Measurements from ENCODE around the gene PGGHG.

Gene PGGHG

DNA sequence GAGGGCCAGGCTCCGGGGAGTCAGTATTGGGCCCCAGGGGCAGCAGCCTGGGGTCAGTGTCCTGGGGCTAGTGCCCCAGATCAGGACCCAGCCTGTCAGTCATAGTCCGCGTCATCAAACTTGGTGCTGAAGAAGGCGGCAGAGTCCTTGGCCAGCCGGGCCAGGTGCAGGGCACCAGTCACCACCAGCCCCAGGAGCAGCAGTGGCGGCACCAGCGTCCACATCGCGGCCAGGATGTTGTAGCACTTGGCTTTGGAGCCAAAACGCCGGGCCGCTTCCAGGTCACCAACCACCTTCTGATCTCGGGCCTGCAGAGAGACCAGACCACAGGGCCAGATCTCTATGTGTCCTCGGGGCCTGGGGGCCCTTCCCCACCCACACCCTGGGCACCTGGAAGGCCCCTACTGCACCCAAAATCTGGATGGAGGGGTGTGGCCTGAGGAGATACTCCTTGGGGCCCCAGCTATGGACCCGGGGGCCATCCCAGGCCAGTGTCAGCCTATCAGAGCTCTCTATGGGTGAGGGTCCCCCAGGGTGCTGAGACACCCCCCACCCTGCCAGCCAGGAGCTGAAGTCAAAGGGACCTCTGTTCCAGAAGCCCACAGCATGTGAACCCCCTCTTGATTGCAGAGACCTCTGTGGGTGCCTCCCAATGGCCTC, 9.6 kb downstream of the PGGHG start:
- TF ChIP-seq CTCF (IDR thresholded peaks at IDR 0.05; ENCODE audit: low read length) (no peak), EZH2 (IDR thresholded peaks at IDR 0.05; ENCODE audit: borderline replicate concordance, low read length) (no peak)
- no peak overlapping the region for H3K4me3 ChIP-seq (ENCODE audit: low read depth, low read length, poor library complexity, severe bottlenecking)
- H4K20me1 ChIP-seq (ENCODE audit: insufficient read depth, low read length): no peaks in the 10 kb centered on the region

DNA sequence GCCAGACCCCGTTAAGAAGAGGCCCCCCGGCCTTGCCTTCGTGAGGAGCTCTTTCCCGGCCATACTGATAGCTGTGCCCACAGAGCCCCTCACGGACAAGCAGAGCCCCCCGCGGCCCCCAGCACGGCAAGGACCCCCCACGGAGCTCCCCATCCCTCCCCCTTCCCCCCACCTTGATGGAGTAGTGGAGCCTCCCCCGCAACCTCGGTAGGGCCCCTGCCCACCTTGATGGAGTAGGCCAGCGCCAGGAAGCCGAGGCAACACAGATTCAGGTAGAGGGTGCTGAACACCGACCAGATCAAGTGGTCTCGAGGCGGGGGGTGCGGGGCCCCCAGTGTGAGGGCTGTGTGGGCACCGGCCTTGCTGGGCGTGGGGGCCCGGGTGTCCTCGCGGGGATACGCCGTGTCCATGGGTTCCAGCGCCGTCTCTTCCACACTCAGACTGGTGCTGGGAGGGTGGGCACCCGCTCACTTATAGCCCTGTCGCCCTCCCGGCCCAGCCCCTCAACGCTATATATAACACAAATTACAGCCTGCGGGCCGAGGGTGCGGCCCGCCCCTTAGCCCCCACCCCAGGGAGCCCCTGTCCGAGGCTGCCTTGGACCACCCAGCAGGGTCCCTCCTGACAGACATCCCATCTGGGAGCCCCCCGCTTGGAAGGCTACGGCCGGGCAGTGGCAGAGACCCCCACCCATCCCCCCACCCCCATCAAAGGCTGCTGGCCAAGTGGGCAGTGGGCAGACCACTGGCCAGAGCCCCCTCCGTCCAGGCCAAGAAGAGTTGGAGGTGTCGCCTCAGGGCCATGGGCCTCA, 10.4 kb downstream of the PGGHG start, which contains the start of gene IFITM5:
Gene IFITM5, minus strand, starts transcription at position 446 of the 811 bp plus-strand sequence. Its CDS starts 36 bp downstream, at position 410.
- H3K27me3 ChIP-seq (ENCODE audit: insufficient read depth, low read length): peaks cover 10% of the 10 kb centered on the region; the same call in 1 of the 2 replicates
- H3K79me2 ChIP-seq (ENCODE audit: insufficient read depth, low read length): no peaks in the 10 kb centered on the region
- no peak within 1 kb of the TSS for H3K4me3 ChIP-seq (ENCODE audit: low read depth, low read length, poor library complexity, severe bottlenecking)
- H2AFZ ChIP-seq (ENCODE audit: low read length): no peak within 1 kb of the TSS
- H3K4me1 ChIP-seq (ENCODE audit: insufficient read depth, low read length, severe bottlenecking): peaks cover 5% of the 10 kb centered on the region
- no peaks in the 10 kb centered on the region for H4K20me1 ChIP-seq (ENCODE audit: insufficient read depth, low read length)
- no peak within 1 kb of the TSS for H3K4me2 ChIP-seq (ENCODE audit: low read length)
- no peaks in the 10 kb centered on the region for H3F3A ChIP-seq (ENCODE audit: insufficient read depth, low read length)
- no peak for TF ChIP-seq CTCF (IDR thresholded peaks at IDR 0.05; ENCODE audit: low read length)
- H3K9me2 ChIP-seq (ENCODE audit: low read depth, low read length): no peaks in the 10 kb centered on the region
- H3K9me3 ChIP-seq (ENCODE audit: low read length): no peaks in the 10 kb centered on the region
- no peak within 1 kb of the TSS for H3K9ac ChIP-seq (ENCODE audit: low read length)
- no peak within 1 kb of the TSS for H3K27ac ChIP-seq (ENCODE audit: low read depth, low read length, poor library complexity, severe bottlenecking)
- H3K36me3 ChIP-seq (ENCODE audit: insufficient read depth, low read length): 0 out of 2 replicates have a peak, but pooled peaks cover 2% of the 10 kb centered on the region

More for the DNA sequence above, 9.6 kb downstream of the PGGHG start:
- H3K9me2 ChIP-seq (ENCODE audit: low read depth, low read length): no peaks in the 10 kb centered on the region
- H3K27ac ChIP-seq (ENCODE audit: low read depth, low read length, poor library complexity, severe bottlenecking): no peak overlapping the region
- H2AFZ ChIP-seq (ENCODE audit: low read length): no peak overlapping the region
- H3K4me1 ChIP-seq (ENCODE audit: insufficient read depth, low read length, severe bottlenecking): peaks cover 5% of the 10 kb centered on the region
- H3K27me3 ChIP-seq (ENCODE audit: insufficient read depth, low read length): peaks cover 10% of the 10 kb centered on the region; the same call in 1 of the 2 replicates
- no peaks in the 10 kb centered on the region for H3K79me2 ChIP-seq (ENCODE audit: insufficient read depth, low read length)
- H3K36me3 ChIP-seq (ENCODE audit: insufficient read depth, low read length): peaks cover 8% of the 10 kb centered on the region
- no peaks in the 10 kb centered on the region for H3K9me3 ChIP-seq (ENCODE audit: low read length)
- H3K9ac ChIP-seq (ENCODE audit: low read length): no peak overlapping the region
- no peaks in the 10 kb centered on the region for H3F3A ChIP-seq (ENCODE audit: insufficient read depth, low read length)
- H3K4me2 ChIP-seq (ENCODE audit: low read length): no peak overlapping the region

DNA sequence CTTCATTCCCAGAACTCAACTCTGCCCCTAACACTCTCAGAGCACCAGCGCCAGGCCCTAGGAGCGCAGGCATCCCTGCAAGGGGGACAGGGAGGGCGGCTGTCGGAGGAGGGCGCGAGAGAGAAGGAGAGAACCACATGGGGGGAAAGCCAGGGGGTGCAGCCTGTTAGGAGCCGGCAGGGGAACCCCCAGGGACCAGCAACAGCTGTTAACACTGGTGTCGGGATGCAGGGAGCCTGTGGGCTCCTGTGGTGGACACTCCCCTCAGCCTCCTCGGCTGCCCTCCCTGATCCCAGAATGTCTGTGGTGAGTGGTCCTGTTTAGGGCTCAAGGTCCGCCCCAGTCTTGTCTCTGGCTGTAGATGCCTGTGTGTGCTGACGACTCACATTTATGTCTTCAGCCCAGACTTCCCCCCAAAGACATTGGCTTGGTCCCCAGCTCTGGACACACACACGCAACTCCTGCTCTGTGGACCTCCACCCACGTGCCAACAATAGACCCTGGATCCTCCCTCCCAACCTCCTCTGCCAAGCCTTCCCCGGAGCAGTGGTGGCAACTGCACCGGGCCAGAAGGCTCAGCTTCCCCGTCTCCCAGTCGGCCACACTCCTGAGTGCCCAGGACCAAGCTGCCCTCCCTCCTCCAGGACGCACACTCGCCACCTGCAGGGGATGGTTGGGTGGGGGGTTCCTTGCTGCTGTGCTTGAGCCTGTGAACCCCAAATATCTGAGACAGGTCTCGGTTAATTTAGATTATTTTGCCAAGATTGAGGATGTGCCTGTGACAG, 11.2 kb downstream of the PGGHG start:
- no peak overlapping the region for H3K4me3 ChIP-seq (ENCODE audit: low read depth, low read length, poor library complexity, severe bottlenecking)
- peaks cover 10% of the 10 kb centered on the region; the same call in 1 of the 2 replicates for H3K27me3 ChIP-seq (ENCODE audit: insufficient read depth, low read length)
- H3K9me3 ChIP-seq (ENCODE audit: low read length): no peaks in the 10 kb centered on the region
- TF ChIP-seq EZH2 (IDR thresholded peaks at IDR 0.05; ENCODE audit: borderline replicate concordance, low read length) (no peak), CTCF (IDR thresholded peaks at IDR 0.05; ENCODE audit: low read length) (no peak)
- no peaks in the 10 kb centered on the region for H3F3A ChIP-seq (ENCODE audit: insufficient read depth, low read length)
- no peak overlapping the region for H3K4me2 ChIP-seq (ENCODE audit: low read length)
- no peaks in the 10 kb centered on the region for H4K20me1 ChIP-seq (ENCODE audit: insufficient read depth, low read length)
- H3K27ac ChIP-seq (ENCODE audit: low read depth, low read length, poor library complexity, severe bottlenecking): no peak overlapping the region
- H3K79me2 ChIP-seq (ENCODE audit: insufficient read depth, low read length): no peaks in the 10 kb centered on the region
- H3K9ac ChIP-seq (ENCODE audit: low read length): no peak overlapping the region
- no peak overlapping the region for H2AFZ ChIP-seq (ENCODE audit: low read length)
- peaks cover 5% of the 10 kb centered on the region for H3K4me1 ChIP-seq (ENCODE audit: insufficient read depth, low read length, severe bottlenecking)
- H3K36me3 ChIP-seq (ENCODE audit: insufficient read depth, low read length): no peaks in the 10 kb centered on the region
- no peaks in the 10 kb centered on the region for H3K9me2 ChIP-seq (ENCODE audit: low read depth, low read length)
